IMR-90 (cell line): Measurements from ENCODE around the gene DMAC2. TPM values are rescaled to one million over a fixed set of nuclear protein-coding genes. Genes with fewer than 3 reads are reported as not detected.

Experiments
- ATAC-seq: fragments of 200-7000 bp; cut with Tn5 transposase; 2 replicates; pipeline ENCODE4 v1.9.1; 2020; ENCODE audit warnings: low read depth, mild to moderate bottlenecking, moderate library complexity
- BruUV-seq: library from RNA; stranded (reverse); fragments of 400-500 nt; replicated peaks from 2 replicates; lab custom pipeline; 2021; lab: Mats Ljungman, UMichigan
- CTCF ChIA-PET: fragments of 300-600 bp; formaldehyde crosslinking; extraction: SDS; loops from one replicate; lab custom pipeline; 2021; ENCODE audit warnings: antibody characterized with exemption; lab: Yijun Ruan, JAX
- POLR2A ChIA-PET: fragments of 300-600 bp; sonication (Branson Sonifier 250); formaldehyde crosslinking; loops from one replicate; lab custom pipeline; 2022; ENCODE audit warnings: antibody characterized with exemption; ENCODE audit not compliant: unreplicated experiment; lab: Charles Lee
- DNase-seq: peaks from one replicate; pipeline ENCODE4 v3.0.0; 2013
- H2AFZ ChIP-seq: replicated peaks from 2 replicates; pipeline ENCODE3; 2013; ENCODE audit warnings: low read length, mild to moderate bottlenecking; ENCODE audit not compliant: poor library complexity
- H2AK5ac ChIP-seq: 2 replicates; pipeline ENCODE4 v1.6.1; 2013; ENCODE audit warnings: low read depth, low read length, inconsistent platforms
- H2AK9ac ChIP-seq: replicated peaks from 2 replicates; pipeline ENCODE3; 2013; ENCODE audit warnings: mild to moderate bottlenecking, low read depth, low read length, moderate library complexity; ENCODE audit not compliant: poor library complexity
- H2BK120ac ChIP-seq: 2 replicates; pipeline ENCODE4 v1.6.1; 2013; ENCODE audit warnings: low read depth, low read length, inconsistent platforms
- H2BK15ac ChIP-seq: 3 replicates; pipeline ENCODE4 v1.6.1; 2013; ENCODE audit warnings: low read depth, low read length, inconsistent platforms
- H2BK20ac ChIP-seq: 2 replicates; pipeline ENCODE4 v1.6.1; 2013; ENCODE audit warnings: low read depth, mild to moderate bottlenecking, inconsistent platforms, low read length, moderate library complexity
- H2BK5ac ChIP-seq: 2 replicates; pipeline ENCODE4 v1.6.1; 2013; ENCODE audit warnings: mild to moderate bottlenecking, low read depth, low read length, inconsistent platforms; ENCODE audit not compliant: poor library complexity, severe bottlenecking
- H3K14ac ChIP-seq: replicated peaks from 2 replicates; pipeline ENCODE4 v1.6.1; 2013; ENCODE audit warnings: low read depth, low read length, inconsistent platforms
- H3K18ac ChIP-seq: 2 replicates; pipeline ENCODE4 v1.6.1; 2013; ENCODE audit warnings: low read depth, low read length, control low read depth
- H3K23ac ChIP-seq: 2 replicates; pipeline ENCODE4 v1.6.1; 2013; ENCODE audit warnings: low read depth, low read length, inconsistent platforms
- H3K27ac ChIP-seq: 2 replicates; pipeline ENCODE4 v1.5.1; 2013; ENCODE audit warnings: mild to moderate bottlenecking, control low read depth, low read length; ENCODE audit not compliant: insufficient read depth
- H3K27me3 ChIP-seq: 2 replicates; pipeline ENCODE4 v1.6.1; 2013; ENCODE audit warnings: low read length; ENCODE audit not compliant: control insufficient read depth, insufficient read depth
- H3K36me3 ChIP-seq: 2 replicates; pipeline ENCODE4 v1.6.1; 2013; ENCODE audit warnings: low read length, mixed read lengths; ENCODE audit not compliant: control insufficient read depth, insufficient read depth
- H3K4ac ChIP-seq: 2 replicates; pipeline ENCODE4 v1.6.1; 2013; ENCODE audit warnings: low read depth, low read length, inconsistent platforms
- H3K4me1 ChIP-seq: 2 replicates; pipeline ENCODE4 v1.6.1; 2013; ENCODE audit warnings: low read length, mixed read lengths; ENCODE audit not compliant: control insufficient read depth, insufficient read depth
- H3K4me2 ChIP-seq: 2 replicates; pipeline ENCODE4 v1.6.1; 2013; ENCODE audit warnings: low read depth, mild to moderate bottlenecking, control low read depth, low read length, moderate library complexity
- H3K4me3 ChIP-seq: 2 replicates; pipeline ENCODE4 v1.5.1; 2013; ENCODE audit warnings: low read depth, mild to moderate bottlenecking, control low read depth, low read length, moderate library complexity; ENCODE audit not compliant: insufficient read depth
- H3K56ac ChIP-seq: 2 replicates; pipeline ENCODE4 v1.6.1; 2013; ENCODE audit warnings: low read length, inconsistent platforms; ENCODE audit not compliant: insufficient read depth; ENCODE audit errors: extremely low read depth
- H3K79me1 ChIP-seq, 2 experiments: 2 replicates each; pipeline ENCODE4 v1.6.1; 2013; ENCODE audit warnings: low read length in 2 of 2, inconsistent platforms in 1 of 2, low read depth in 1 of 2
- H3K9ac ChIP-seq: 2 replicates; pipeline ENCODE4 v1.6.1; 2013; ENCODE audit warnings: low read depth, low read length, control low read depth
- H3K9me1 ChIP-seq: 2 replicates; pipeline ENCODE4 v1.6.1; 2013; ENCODE audit warnings: low read length, inconsistent platforms; ENCODE audit not compliant: insufficient read depth
- H3K9me3 ChIP-seq: 2 replicates; pipeline ENCODE4 v1.6.1; 2013; ENCODE audit warnings: low read length; ENCODE audit not compliant: control insufficient read depth, insufficient read depth
- H4K20me1 ChIP-seq: 2 replicates; pipeline ENCODE4 v1.6.1; 2013; ENCODE audit warnings: low read length, inconsistent platforms; ENCODE audit not compliant: insufficient read depth
- H4K5ac ChIP-seq: 2 replicates; pipeline ENCODE4 v1.6.1; 2013; ENCODE audit warnings: mild to moderate bottlenecking, low read depth, low read length, control low read depth
- H4K8ac ChIP-seq, 2 experiments: 2 replicates each; pipeline ENCODE4 v1.6.1; 2013; ENCODE audit warnings: low read depth in 2 of 2, low read length in 2 of 2, control low read depth in 1 of 2, inconsistent platforms in 1 of 2
- H4K91ac ChIP-seq: 2 replicates; pipeline ENCODE4 v1.6.1; 2013; ENCODE audit warnings: low read depth, low read length, inconsistent platforms; ENCODE audit not compliant: insufficient read depth
- BHLHE40 ChIP-seq: fragments of 150-350 bp; IDR thresholded peaks from 2 replicates; pipeline ENCODE4 v1.6.1; 2016; ENCODE audit warnings: mild to moderate bottlenecking, low read depth, low read length
- CEBPB ChIP-seq: IDR thresholded peaks from 2 replicates; pipeline ENCODE4 v1.6.1; 2012; ENCODE audit warnings: low read depth, low read length, improper control_type of control experiment
- CHD1 ChIP-seq: IDR thresholded peaks from 2 replicates; pipeline ENCODE4 v1.6.1; 2012; ENCODE audit warnings: low read depth, low read length, improper control_type of control experiment
- FOS ChIP-seq: fragments of 150-350 bp; IDR thresholded peaks from 2 replicates; pipeline ENCODE4 v1.6.1; 2016; ENCODE audit warnings: low read depth, low read length
- MAFK ChIP-seq: IDR thresholded peaks from 2 replicates; pipeline ENCODE4 v1.6.1; 2012; ENCODE audit warnings: low read depth, low read length, improper control_type of control experiment
- MAZ ChIP-seq: IDR thresholded peaks from 2 replicates; pipeline ENCODE4 v1.6.1; 2012; ENCODE audit warnings: low read depth, mild to moderate bottlenecking, low read length, improper control_type of control experiment, moderate library complexity, borderline replicate concordance
- MXI1 ChIP-seq: IDR thresholded peaks from 2 replicates; pipeline ENCODE4 v1.6.1; 2012; ENCODE audit warnings: low read depth, mild to moderate bottlenecking, low read length, moderate library complexity, borderline replicate concordance
- NFE2L2 ChIP-seq: fragments of 150-350 bp; IDR thresholded peaks from 2 replicates; pipeline ENCODE4 v1.6.1; 2016; ENCODE audit warnings: low read depth, mild to moderate bottlenecking, low read length
- POLR2A ChIP-seq: IDR thresholded peaks from 2 replicates; pipeline ENCODE4 v1.6.1; 2012; ENCODE audit warnings: mild to moderate bottlenecking, low read depth, low read length
- RAD21 ChIP-seq: IDR thresholded peaks from 2 replicates; pipeline ENCODE4 v1.6.1; 2012; ENCODE audit warnings: low read length, improper control_type of control experiment
- RCOR1 ChIP-seq: IDR thresholded peaks from 2 replicates; pipeline ENCODE4 v1.6.1; 2012; ENCODE audit warnings: mild to moderate bottlenecking, low read length, improper control_type of control experiment; ENCODE audit not compliant: insufficient replicate concordance
- RFX5 ChIP-seq: IDR thresholded peaks from 2 replicates; pipeline ENCODE4 v1.8.0; 2012; ENCODE audit warnings: low read depth, mild to moderate bottlenecking, low read length, moderate library complexity
- SMC3 ChIP-seq: fragments of 150-350 bp; IDR thresholded peaks from 2 replicates; pipeline ENCODE4 v1.6.1; 2016; ENCODE audit warnings: low read depth, mild to moderate bottlenecking, antibody characterized with exemption, low read length, moderate library complexity
- WGBS, 2 experiments: methylation state at CpG; one replicate each; pipeline versions ENCODE4 v1.1.5 to v1.1.7; 2013; ENCODE audit warnings: missing lambda C conversion rate in 2 of 2; ENCODE audit not compliant: insufficient read length in 1 of 2; ENCODE audit errors: extremely low coverage in 2 of 2; 5-methylcytosine and 5-hydroxymethylcytosine counted together
- dilution Hi-C: fragments of 300-500 bp; cut with HindIII; formaldehyde crosslinking; loops from one replicate; pipeline ENCODE4 v1.14.3; 2018; ENCODE audit warnings: low sequenced_read_pairs; ENCODE audit not compliant: unreplicated experiment
- in situ Hi-C: fragments of 300-500 bp; cut with MboI; formaldehyde crosslinking; loops from 3 replicates; pipeline ENCODE4 v1.14.3; 2019; ENCODE audit warnings: low sequenced_read_pairs, inconsistent platforms, mixed read lengths
- intact Hi-C: fragments of 100-400 bp; cut with micrococcal nuclease; formaldehyde crosslinking; loops from 2 replicates; pipeline ENCODE4 v1.10.0; 2022
- polyA plus RNA-seq, 3 experiments: library from polyadenylated mRNA; depleted of rRNA; stranded (reverse); fragments of >200 nt; gene quantifications; 2 replicates each; pipeline ENCODE4 v1.2.3, GENCODE V29; 2012; ENCODE audit warnings: low replicate concordance in 1 of 3
- total RNA-seq: library from RNA; depleted of rRNA; stranded (reverse); fragments of >200 nt; gene quantifications from 2 replicates; pipeline ENCODE4 v1.2.3, GENCODE V29; 2012
- TF ChIP-seq, protein P1 (sequence below): fragments of 150-350 bp; IDR thresholded peaks from 2 replicates; pipeline ENCODE4 v1.6.1; 2016; ENCODE audit warnings: low read depth, mild to moderate bottlenecking, low read length, moderate library complexity, borderline replicate concordance
- TF ChIP-seq, protein P2 (sequence below): fragments of 150-350 bp; IDR thresholded peaks from 2 replicates; pipeline ENCODE4 v1.6.1; 2017; ENCODE audit warnings: mild to moderate bottlenecking, antibody characterized with exemption, low read length, low read depth
- TF ChIP-seq, protein P3 (sequence below): conservative IDR thresholded peaks from 2 replicates; pipeline ENCODE4 v1.5.1; 2012; ENCODE audit warnings: mild to moderate bottlenecking, low read depth, low read length, improper control_type of control experiment

The DMAC2 gene
- total and polyA plus RNA-seq, 2 of the 4 experiments (the other 2 are of a cell fraction): 52.5 to 72.2 TPM

DNA sequence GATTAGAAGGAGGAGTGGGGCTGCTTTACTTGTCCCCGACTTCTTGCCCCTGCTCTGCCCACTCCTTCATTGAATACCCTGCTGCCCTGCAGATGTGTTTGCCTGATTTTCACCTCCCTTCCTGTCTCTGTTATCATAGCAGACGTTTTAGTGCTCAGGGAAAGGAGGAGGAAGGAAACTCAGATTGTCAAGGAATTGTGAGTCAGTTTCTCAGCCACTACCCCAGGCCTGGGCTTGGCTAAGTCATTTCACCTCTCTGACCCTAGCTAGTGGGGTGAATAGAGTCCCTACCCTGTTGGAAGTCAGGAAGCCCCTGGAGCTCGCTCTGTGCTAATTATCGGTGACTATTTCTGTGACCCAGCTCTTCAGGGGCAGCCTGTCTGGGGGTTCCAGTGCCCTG, 38.2 kb downstream of the DMAC2 start:
- in situ Hi-C loops (no loop called here), dilution Hi-C loops (no loop called here), intact Hi-C loops (no loop called here)
- no peak overlapping the region for H4K5ac ChIP-seq
- CTCF ChIA-PET: no interaction called here
- H2BK5ac ChIP-seq: no peak overlapping the region
- no peak overlapping the region for H3K4me2 ChIP-seq
- no peaks in the 10 kb centered on the region for H3K27me3 ChIP-seq
- no peak overlapping the region for H3K23ac ChIP-seq
- no peak overlapping the region for H2BK15ac ChIP-seq
- H3K56ac ChIP-seq: no peak overlapping the region
- H2AK5ac ChIP-seq: no peak overlapping the region
- H4K8ac ChIP-seq: no peak overlapping the region
- TF ChIP-seq RAD21 (no peak), MAFK (no peak), MXI1 (no peak), MAZ (no peak), CHD1 (no peak), BHLHE40 (no peak), POLR2A (no peak), RCOR1 (no peak), RFX5 (no peak), NFE2L2 (no peak), SMC3 (no peak), CEBPB (no peak), FOS (no peak)
- TF ChIP-seq, protein P1, sequence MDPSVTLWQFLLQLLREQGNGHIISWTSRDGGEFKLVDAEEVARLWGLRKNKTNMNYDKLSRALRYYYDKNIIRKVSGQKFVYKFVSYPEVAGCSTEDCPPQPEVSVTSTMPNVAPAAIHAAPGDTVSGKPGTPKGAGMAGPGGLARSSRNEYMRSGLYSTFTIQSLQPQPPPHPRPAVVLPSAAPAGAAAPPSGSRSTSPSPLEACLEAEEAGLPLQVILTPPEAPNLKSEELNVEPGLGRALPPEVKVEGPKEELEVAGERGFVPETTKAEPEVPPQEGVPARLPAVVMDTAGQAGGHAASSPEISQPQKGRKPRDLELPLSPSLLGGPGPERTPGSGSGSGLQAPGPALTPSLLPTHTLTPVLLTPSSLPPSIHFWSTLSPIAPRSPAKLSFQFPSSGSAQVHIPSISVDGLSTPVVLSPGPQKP: no peak
- TF ChIP-seq, protein P2, sequence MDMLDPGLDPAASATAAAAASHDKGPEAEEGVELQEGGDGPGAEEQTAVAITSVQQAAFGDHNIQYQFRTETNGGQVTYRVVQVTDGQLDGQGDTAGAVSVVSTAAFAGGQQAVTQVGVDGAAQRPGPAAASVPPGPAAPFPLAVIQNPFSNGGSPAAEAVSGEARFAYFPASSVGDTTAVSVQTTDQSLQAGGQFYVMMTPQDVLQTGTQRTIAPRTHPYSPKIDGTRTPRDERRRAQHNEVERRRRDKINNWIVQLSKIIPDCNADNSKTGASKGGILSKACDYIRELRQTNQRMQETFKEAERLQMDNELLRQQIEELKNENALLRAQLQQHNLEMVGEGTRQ: no peak
- TF ChIP-seq, protein P3, sequence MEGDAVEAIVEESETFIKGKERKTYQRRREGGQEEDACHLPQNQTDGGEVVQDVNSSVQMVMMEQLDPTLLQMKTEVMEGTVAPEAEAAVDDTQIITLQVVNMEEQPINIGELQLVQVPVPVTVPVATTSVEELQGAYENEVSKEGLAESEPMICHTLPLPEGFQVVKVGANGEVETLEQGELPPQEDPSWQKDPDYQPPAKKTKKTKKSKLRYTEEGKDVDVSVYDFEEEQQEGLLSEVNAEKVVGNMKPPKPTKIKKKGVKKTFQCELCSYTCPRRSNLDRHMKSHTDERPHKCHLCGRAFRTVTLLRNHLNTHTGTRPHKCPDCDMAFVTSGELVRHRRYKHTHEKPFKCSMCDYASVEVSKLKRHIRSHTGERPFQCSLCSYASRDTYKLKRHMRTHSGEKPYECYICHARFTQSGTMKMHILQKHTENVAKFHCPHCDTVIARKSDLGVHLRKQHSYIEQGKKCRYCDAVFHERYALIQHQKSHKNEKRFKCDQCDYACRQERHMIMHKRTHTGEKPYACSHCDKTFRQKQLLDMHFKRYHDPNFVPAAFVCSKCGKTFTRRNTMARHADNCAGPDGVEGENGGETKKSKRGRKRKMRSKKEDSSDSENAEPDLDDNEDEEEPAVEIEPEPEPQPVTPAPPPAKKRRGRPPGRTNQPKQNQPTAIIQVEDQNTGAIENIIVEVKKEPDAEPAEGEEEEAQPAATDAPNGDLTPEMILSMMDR: no peak
- H3K14ac ChIP-seq: no peak overlapping the region
- H3K18ac ChIP-seq: no peak overlapping the region
- H3K9me1 ChIP-seq: peaks cover 15% of the 10 kb centered on the region; the same call in 1 of the 2 replicates
- H3K9ac ChIP-seq: no peak overlapping the region
- ATAC-seq: no peak
- BruUV-seq: no TSS peak
- H2BK20ac ChIP-seq: no peak overlapping the region
- peaks cover 4% of the 10 kb centered on the region; the same call in 1 of the 2 replicates for H3K4me1 ChIP-seq
- H4K91ac ChIP-seq: no peak overlapping the region
- H3K79me1 ChIP-seq: peaks cover 23 to 36% of the 10 kb centered on the region in 2 experiments
- H3K4ac ChIP-seq: no peak overlapping the region
- no peak overlapping the region for H3K4me3 ChIP-seq
- H4K20me1 ChIP-seq: no peaks in the 10 kb centered on the region
- POLR2A ChIA-PET: no interaction called here
- WGBS, 2 experiments: no CpG with 5 or more reads among the region's 4 CpGs
- no peak overlapping the region for H2AK9ac ChIP-seq
- 0 out of 2 replicates have a peak, but pooled peaks cover 5% of the 10 kb centered on the region for H3K36me3 ChIP-seq
- no peaks in the 10 kb centered on the region for H3K9me3 ChIP-seq
- DNase-seq: no peak
- no peak overlapping the region for H2BK120ac ChIP-seq
- H3K27ac ChIP-seq: no peak overlapping the region
- H2AFZ ChIP-seq: no peak overlapping the region
